Measurements from ENCODE around the gene FGF14. TPM values are rescaled to one million over a fixed set of nuclear protein-coding genes. Genes with fewer than 3 reads are reported as not detected.
A peak's percentile ranks its signal among the peaks of the same experiment; 100 is the strongest.

Gene FGF14
- total and polyA plus RNA-seq, 8 donors, result 0.42 to 2.4 (median 1.1) TPM

DNA sequence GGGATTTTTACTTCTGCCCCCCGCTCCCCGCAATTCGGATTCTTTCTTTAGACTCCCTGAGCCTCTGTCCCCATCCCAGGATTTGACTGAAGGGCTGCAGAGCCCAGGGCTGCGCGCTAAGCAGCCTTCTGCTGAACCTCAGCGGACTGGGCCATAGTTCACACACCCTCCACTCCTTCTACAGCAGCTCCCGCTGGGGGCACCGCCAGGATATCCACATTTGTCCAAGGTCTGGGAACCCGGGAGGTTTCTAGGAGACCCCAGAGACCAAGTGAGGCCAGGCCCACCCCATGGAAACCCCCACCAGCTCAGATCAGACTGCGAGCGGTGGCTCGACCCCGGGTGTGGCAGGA lies 486.1 kb downstream of the FGF14 start:
- Histone ChIP-seq H3K27me3 (peaks cover 0 to 44% (median 0%) of the 10 kb centered on the region in 4 donors), H3K4me3 (peak overlapping the region in 1 of 4 donors; percentile 30), H3K27ac (no peak overlapping the region), H3K36me3 (no peaks in the 10 kb centered on the region), H3K9me3 (no peaks in the 10 kb centered on the region), H3K4me1 (no peaks in the 10 kb centered on the region)
- 3 to 6% methylated on average over 13 of the region's 13 CpGs for WGBS, 2 donors
- ATAC-seq (peak in 3 of 4 donors; percentile 29 to 47 (median 30)), FAIRE-seq (no peak), DNase-seq (peak in 1 of 6 donors; percentile 15)
- intact Hi-C loops (cut with DNase I), result no loop called here
- TF ChIP-seq, protein P1, sequence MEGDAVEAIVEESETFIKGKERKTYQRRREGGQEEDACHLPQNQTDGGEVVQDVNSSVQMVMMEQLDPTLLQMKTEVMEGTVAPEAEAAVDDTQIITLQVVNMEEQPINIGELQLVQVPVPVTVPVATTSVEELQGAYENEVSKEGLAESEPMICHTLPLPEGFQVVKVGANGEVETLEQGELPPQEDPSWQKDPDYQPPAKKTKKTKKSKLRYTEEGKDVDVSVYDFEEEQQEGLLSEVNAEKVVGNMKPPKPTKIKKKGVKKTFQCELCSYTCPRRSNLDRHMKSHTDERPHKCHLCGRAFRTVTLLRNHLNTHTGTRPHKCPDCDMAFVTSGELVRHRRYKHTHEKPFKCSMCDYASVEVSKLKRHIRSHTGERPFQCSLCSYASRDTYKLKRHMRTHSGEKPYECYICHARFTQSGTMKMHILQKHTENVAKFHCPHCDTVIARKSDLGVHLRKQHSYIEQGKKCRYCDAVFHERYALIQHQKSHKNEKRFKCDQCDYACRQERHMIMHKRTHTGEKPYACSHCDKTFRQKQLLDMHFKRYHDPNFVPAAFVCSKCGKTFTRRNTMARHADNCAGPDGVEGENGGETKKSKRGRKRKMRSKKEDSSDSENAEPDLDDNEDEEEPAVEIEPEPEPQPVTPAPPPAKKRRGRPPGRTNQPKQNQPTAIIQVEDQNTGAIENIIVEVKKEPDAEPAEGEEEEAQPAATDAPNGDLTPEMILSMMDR (IDR thresholded peaks at IDR 0.05), result no peak

GRCh38 chr13:101915331-101915730 lies 486.5 kb downstream of the FGF14 start:
- Histone ChIP-seq H3K4me3 (no peak overlapping the region), H3K27me3 (peaks cover 0 to 40% (median 0%) of the 10 kb centered on the region in 4 donors), H3K27ac (no peak overlapping the region), H3K9me3 (no peaks in the 10 kb centered on the region), H3K36me3 (no peaks in the 10 kb centered on the region), H3K4me1 (no peaks in the 10 kb centered on the region)
- intact Hi-C loops (cut with DNase I), result no loop called here
- ATAC-seq, result peak in 2 of 4 donors; percentile 18 to 42
- no peak for DNase-seq
- TF ChIP-seq, protein P1 (IDR thresholded peaks at IDR 0.05), result no peak
- 8 to 10% methylated on average over 7 of the region's 7 CpGs for WGBS, 2 donors
- no peak for FAIRE-seq

DNA sequence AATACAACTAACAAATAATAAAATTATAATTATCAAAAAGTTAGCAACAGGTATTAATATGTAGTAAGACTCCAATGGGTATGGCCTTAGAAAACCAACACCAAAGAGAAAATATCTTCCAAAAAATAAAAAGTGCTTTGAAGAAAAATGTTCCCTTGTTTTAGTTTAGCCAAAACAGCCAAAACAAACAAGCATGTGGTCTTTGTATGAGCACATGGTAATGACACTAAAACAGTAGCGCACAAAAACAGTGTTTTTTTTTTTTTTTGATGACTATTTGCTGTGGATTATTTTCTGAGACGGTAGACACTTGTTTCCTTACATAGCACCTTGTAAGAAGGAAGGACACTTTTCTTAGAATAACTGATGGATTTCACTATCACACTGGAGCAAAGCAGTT lies 490.1 kb downstream of the FGF14 start:
- TF ChIP-seq, protein P1 (IDR thresholded peaks at IDR 0.05), result no peak
- DNase-seq, result no peak
- WGBS, 2 donors, result 63 to 64% methylated on average over 2 of the region's 2 CpGs
- H3K4me3 ChIP-seq, result no peak overlapping the region
- H3K4me1 ChIP-seq, result no peaks in the 10 kb centered on the region
- no peaks in the 10 kb centered on the region for H3K36me3 ChIP-seq
- FAIRE-seq, result no peak
- no peak overlapping the region for H3K27ac ChIP-seq
- H3K27me3 ChIP-seq, result peaks cover 0 to 27% (median 0%) of the 10 kb centered on the region in 4 donors
- no peak for ATAC-seq
- intact Hi-C loops (cut with DNase I), result no loop called here
- H3K9me3 ChIP-seq, result no peaks in the 10 kb centered on the region

DNA sequence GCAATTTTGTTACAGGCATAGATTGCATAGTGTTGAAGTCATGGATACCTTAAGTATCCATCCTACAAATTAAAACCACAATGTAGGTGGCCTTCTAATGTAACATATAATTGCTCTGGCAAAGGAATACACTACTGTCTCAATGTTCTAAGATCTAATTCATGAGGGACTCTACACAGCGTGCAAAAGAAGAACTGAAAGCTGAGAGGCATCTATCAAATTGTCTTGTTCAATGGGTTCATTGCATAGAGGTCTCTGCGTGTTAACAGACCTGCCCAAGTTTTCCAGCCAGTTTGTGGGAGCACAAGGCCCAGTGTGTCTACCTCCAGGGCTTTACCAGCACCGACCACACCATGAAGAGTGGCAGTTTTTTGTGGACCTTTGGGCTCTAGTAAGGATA lies 498.0 kb downstream of the FGF14 start:
- no peak for ATAC-seq
- Histone ChIP-seq H3K4me3 (no peak overlapping the region), H3K27ac (no peak overlapping the region), H3K9me3 (no peaks in the 10 kb centered on the region), H3K4me1 (no peaks in the 10 kb centered on the region), H3K27me3 (no peaks in the 10 kb centered on the region), H3K36me3 (no peaks in the 10 kb centered on the region)
- WGBS, 2 donors, result 45 to 51% methylated on average over 3 of the region's 3 CpGs
- TF ChIP-seq, protein P1 (IDR thresholded peaks at IDR 0.05), result no peak
- FAIRE-seq, result no peak
- DNase-seq, result no peak
- intact Hi-C loops (cut with DNase I), result no loop called here

DNA sequence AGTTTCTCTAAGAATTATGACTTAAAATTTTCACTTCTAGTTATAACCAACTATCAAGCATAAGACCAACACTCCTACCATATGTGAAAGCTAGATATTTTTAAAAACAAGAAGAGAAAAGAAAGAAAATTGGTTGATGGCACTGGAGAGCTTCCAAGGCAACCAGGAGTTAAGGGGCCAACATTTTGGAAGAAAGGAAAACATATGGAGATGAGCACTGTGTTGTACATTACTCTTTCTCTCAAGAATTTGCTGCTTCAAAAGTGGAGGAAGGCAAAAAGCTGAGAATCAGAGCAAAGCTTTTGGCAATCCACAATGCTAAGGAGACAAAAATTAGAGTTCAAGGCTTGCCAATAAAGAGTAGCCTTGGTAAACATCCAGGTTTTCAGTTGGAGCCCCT lies 503.2 kb downstream of the FGF14 start:
- DNase-seq (no peak), FAIRE-seq (no peak), ATAC-seq (no peak)
- TF ChIP-seq, protein P1 (IDR thresholded peaks at IDR 0.05), result no peak
- Histone ChIP-seq H3K9me3 (no peaks in the 10 kb centered on the region), H3K27me3 (no peaks in the 10 kb centered on the region), H3K27ac (no peak overlapping the region), H3K4me1 (no peaks in the 10 kb centered on the region), H3K4me3 (no peak overlapping the region), H3K36me3 (no peaks in the 10 kb centered on the region)
- intact Hi-C loops (cut with DNase I), result no loop called here
